ENCODE measurements around the gene ZNF423. TPM values are rescaled to one million over a fixed set of nuclear protein-coding genes. Genes with fewer than 3 reads are reported as not detected.

ZNF423 gene
- total and polyA plus RNA-seq, 2 experiments from 2014 or later, result 14.9 to 41.8 TPM

GRCh38 chr16:49671333-49671732, 184.6 kb downstream of the ZNF423 start:
- H3K79me2 ChIP-seq (replicated peaks; ENCODE audit: insufficient read depth), result no peaks in the 10 kb centered on the region
- no peaks in the 10 kb centered on the region for H3F3A ChIP-seq (replicated peaks; ENCODE audit: low read depth)
- no peaks in the 10 kb centered on the region for H3K36me3 ChIP-seq (ENCODE audit: insufficient read depth)
- no peak overlapping the region for H2AFZ ChIP-seq
- ATAC-seq, result no peak
- Mint-ChIP-seq H3K4me3 (no peak overlapping the region), H3K9me3 (no peaks in the 10 kb centered on the region; the same call in 2 of the 3 replicates), H3K36me3 (ENCODE audit: low read depth) (peaks cover 4% of the 10 kb centered on the region; the same call in 1 of the 3 replicates), H3K4me1 (peaks cover 18% of the 10 kb centered on the region), H3K27ac (no peak overlapping the region), H3K27me3 (ENCODE audit: insufficient read depth, low read depth, poor library complexity) (peaks cover 11% of the 10 kb centered on the region)
- no peaks in the 10 kb centered on the region for H3K27me3 ChIP-seq (ENCODE audit: insufficient read depth)
- no peak overlapping the region for H3K4me3 ChIP-seq
- peaks cover 4% of the 10 kb centered on the region for H3K4me1 ChIP-seq (ENCODE audit: insufficient read depth)
- H4K20me1 ChIP-seq (replicated peaks; ENCODE audit: insufficient read depth), result no peaks in the 10 kb centered on the region
- DNase-seq (ENCODE audit: low spot score), result no peak
- TF ChIP-seq EZH2 (IDR thresholded peaks at IDR 0.05; ENCODE audit: low read depth, unreplicated experiment), result no peak
- no peak for TF ChIP-seq ZNF331 (CRISPR knock-in tag; IDR thresholded peaks at IDR 0.05; ENCODE audit: low read depth)
- no peak for TF ChIP-seq STAT1 (IDR thresholded peaks at IDR 0.05; ENCODE audit: unreplicated experiment)
- no peak for TF ChIP-seq REST (IDR thresholded peaks at IDR 0.05; ENCODE audit: unreplicated experiment)
- no peak for TF ChIP-seq POLR2AphosphoS5 (IDR thresholded peaks at IDR 0.05; ENCODE audit: low read depth)
- no peak for TF ChIP-seq CTCF (conservative IDR thresholded peaks at IDR 0.05; ENCODE audit: low read depth in 2 of 2)
- H3K9me2 ChIP-seq (ENCODE audit: insufficient read depth), result no peaks in the 10 kb centered on the region
- no peak overlapping the region for H3K4me2 ChIP-seq
- no peak overlapping the region for H3K27ac ChIP-seq (ENCODE audit: low read depth)

- DNase-seq (ENCODE audit: low spot score) (no peak), ATAC-seq (no peak)
- Mint-ChIP-seq H3K27me3 (ENCODE audit: insufficient read depth, low read depth, poor library complexity) (peaks cover 11% of the 10 kb centered on the region), H3K27ac (no peak overlapping the region), H3K9me3 (no peaks in the 10 kb centered on the region; the same call in 2 of the 3 replicates), H3K4me1 (peaks cover 21% of the 10 kb centered on the region), H3K36me3 (ENCODE audit: low read depth) (no peaks in the 10 kb centered on the region), H3K4me3 (no peak overlapping the region)
- Histone ChIP-seq H2AFZ (no peak overlapping the region), H3K27me3 (ENCODE audit: insufficient read depth) (no peaks in the 10 kb centered on the region), H3K4me2 (no peak overlapping the region), H3K4me3 (no peak overlapping the region), H3K36me3 (ENCODE audit: insufficient read depth) (no peaks in the 10 kb centered on the region), H3K27ac (ENCODE audit: low read depth) (no peak overlapping the region), H3F3A (replicated peaks; ENCODE audit: low read depth) (no peaks in the 10 kb centered on the region), H3K4me1 (ENCODE audit: insufficient read depth) (peaks cover 11% of the 10 kb centered on the region), H4K20me1 (replicated peaks; ENCODE audit: insufficient read depth) (no peaks in the 10 kb centered on the region), H3K79me2 (replicated peaks; ENCODE audit: insufficient read depth) (no peaks in the 10 kb centered on the region), H3K9me2 (ENCODE audit: insufficient read depth) (no peaks in the 10 kb centered on the region)
- TF ChIP-seq NANOG (IDR thresholded peaks at IDR 0.05; ENCODE audit: borderline replicate concordance), result no peak
- TF ChIP-seq ZNF331 (CRISPR knock-in tag; IDR thresholded peaks at IDR 0.05; ENCODE audit: low read depth), result no peak
- no peak for TF ChIP-seq ZNF462 (CRISPR knock-in tag; IDR thresholded peaks at IDR 0.05)
- no peak for TF ChIP-seq EZH2phosphoT487 (IDR thresholded peaks at IDR 0.05; ENCODE audit: unreplicated experiment)
Observed at GRCh38 chr16:49670627-49671026, 185.3 kb downstream of the ZNF423 start.
